Activated CD8-positive, alpha-beta T cell treated with anti-CD3 and anti-CD28 coated beads for 36 hours (primary cell): Measurements from ENCODE around the gene PDHA2. TPM values are rescaled to one million over a fixed set of nuclear protein-coding genes. Genes with fewer than 3 reads are reported as not detected.

Experiments
- ATAC-seq: fragments of 200-7000 bp; cut with Tn5 transposase; one replicate; pipeline ENCODE4 v1.10.0; 2021; ENCODE audit warnings: mild to moderate bottlenecking, moderate library complexity
- CTCF ChIA-PET: fragments of 350-600 bp; sonication (Branson Sonifier 250); formaldehyde crosslinking; loops from one replicate; lab custom pipeline; 2021; ENCODE audit warnings: antibody characterized with exemption; lab: Charles Lee
- POLR2A ChIA-PET: fragments of 350-600 bp; sonication (Branson Sonifier 250); formaldehyde crosslinking; loops from one replicate; lab custom pipeline; 2021; ENCODE audit warnings: antibody characterized with exemption; lab: Charles Lee
- DNase-seq: peaks from one replicate; pipeline ENCODE4 v3.0.0-alpha.2; 2020
- H3K27ac Mint-ChIP-seq: one replicate; pipeline ENCODE4 v1.8.0; 2021; ENCODE audit warnings: mild to moderate bottlenecking, mixed read lengths
- H3K27me3 Mint-ChIP-seq: one replicate; pipeline ENCODE4 v1.8.0; 2021; ENCODE audit warnings: mixed read lengths
- H3K36me3 Mint-ChIP-seq: one replicate; pipeline ENCODE4 v1.8.0; 2021; ENCODE audit warnings: low read depth, mixed read lengths
- H3K4me1 Mint-ChIP-seq: one replicate; pipeline ENCODE4 v1.8.0; 2021; ENCODE audit warnings: low read depth, mixed read lengths
- H3K4me3 Mint-ChIP-seq: one replicate; pipeline ENCODE4 v1.8.0; 2021; ENCODE audit warnings: mild to moderate bottlenecking, moderate library complexity, mixed read lengths
- H3K9me3 Mint-ChIP-seq: one replicate; pipeline ENCODE4 v1.8.0; 2021; ENCODE audit warnings: mixed read lengths
- CTCF ChIP-seq: fragments of 200-600 bp; IDR thresholded peaks from one replicate; pipeline ENCODE4 v1.8.0; 2022; ENCODE audit warnings: antibody characterized with exemption, mild to moderate bottlenecking
- intact Hi-C: fragments of 100-400 bp; cut with micrococcal nuclease; formaldehyde crosslinking; loops from one replicate; pipeline ENCODE4 v1.10.0; 2022
- total RNA-seq, 2 experiments: library from RNA; stranded (reverse); gene quantifications; one replicate each; pipeline ENCODE4 v1.2.3, GENCODE V29; 2021

PDHA2 gene
- not detected for total RNA-seq

- Mint-ChIP-seq H3K9me3 (no peaks in the 10 kb centered on the region), H3K4me1 (no peaks in the 10 kb centered on the region), H3K36me3 (no peaks in the 10 kb centered on the region), H3K27me3 (peaks cover 1% of the 10 kb centered on the region), H3K4me3 (no peak within 1 kb of the TSS), H3K27ac (no peak within 1 kb of the TSS)
- no peak for DNase-seq
- TF ChIP-seq CTCF: no peak
- POLR2A ChIA-PET: no interaction called here
- intact Hi-C loops: no loop called here
- CTCF ChIA-PET: no interaction called here
- no peak for ATAC-seq
Measured at GRCh38 chr4:95839891-95840290, at the start of gene PDHA2. Gene PDHA2, plus strand, starts transcription at chr4:95840093. Its CDS starts 58 bp downstream, at chr4:95840151.

- CTCF ChIA-PET: no interaction called here
- intact Hi-C loops: no loop called here
- Mint-ChIP-seq H3K27me3 (no peaks in the 10 kb centered on the region), H3K36me3 (no peaks in the 10 kb centered on the region), H3K4me3 (no peak overlapping the region), H3K27ac (no peak overlapping the region), H3K4me1 (no peaks in the 10 kb centered on the region), H3K9me3 (peaks cover 4% of the 10 kb centered on the region)
- no peak for TF ChIP-seq CTCF
- POLR2A ChIA-PET: no interaction called here
- ATAC-seq (no peak), DNase-seq (no peak)
Measured at GRCh38 chr4:95798003-95798402, 41.9 kb upstream of the PDHA2 start.

- ATAC-seq (no peak), DNase-seq (no peak)
- Mint-ChIP-seq H3K27ac (no peak overlapping the region), H3K4me1 (no peaks in the 10 kb centered on the region), H3K27me3 (no peaks in the 10 kb centered on the region), H3K36me3 (no peaks in the 10 kb centered on the region), H3K9me3 (peaks cover 4% of the 10 kb centered on the region), H3K4me3 (no peak overlapping the region)
- intact Hi-C loops: no loop called here
- ChIA-PET CTCF (no interaction called here), POLR2A (no interaction called here)
- TF ChIP-seq CTCF: no peak
Measured at GRCh38 chr4:95798727-95799126, 41.2 kb upstream of the PDHA2 start.

GRCh38 chr4:95821867-95822266 lies 18.0 kb upstream of the PDHA2 start:
- DNase-seq (no peak), ATAC-seq (no peak)
- ChIA-PET POLR2A (no interaction called here), CTCF (no interaction called here)
- Mint-ChIP-seq H3K27ac (no peak overlapping the region), H3K27me3 (peaks cover 1% of the 10 kb centered on the region), H3K4me3 (no peak overlapping the region), H3K4me1 (no peaks in the 10 kb centered on the region), H3K9me3 (no peaks in the 10 kb centered on the region), H3K36me3 (no peaks in the 10 kb centered on the region)
- intact Hi-C loops: no loop called here
- TF ChIP-seq CTCF: no peak

- no peaks in the 10 kb centered on the region for H3K36me3 Mint-ChIP-seq
- H3K4me3 Mint-ChIP-seq: no peak overlapping the region
- ChIA-PET POLR2A (no interaction called here), CTCF (no interaction called here)
- no peaks in the 10 kb centered on the region for H3K9me3 Mint-ChIP-seq
- no peaks in the 10 kb centered on the region for H3K27me3 Mint-ChIP-seq
- ATAC-seq (no peak), DNase-seq (no peak)
- intact Hi-C loops: no loop called here
- TF ChIP-seq CTCF: no peak
- H3K4me1 Mint-ChIP-seq: no peaks in the 10 kb centered on the region
- H3K27ac Mint-ChIP-seq: no peak overlapping the region
Measured at GRCh38 chr4:95825546-95825945, 14.3 kb upstream of the PDHA2 start.
